CD4-positive, alpha-beta memory T cell (primary cell): Measurements from ENCODE around the gene ABTB2. TPM values are rescaled to one million over a fixed set of nuclear protein-coding genes. Genes with fewer than 3 reads are reported as not detected.
A peak's percentile ranks its signal among the peaks of the same experiment; 100 is the strongest.
"Not testable (repeated sequence)": the region's sequence is repeated elsewhere in the genome, so short reads cannot be mapped to it uniquely, and the experiment has no call there.

Source experiments
- CTCF ChIA-PET: fragments of 350-600 bp; sonication (Branson Sonifier 250); formaldehyde crosslinking; loops from one replicate; lab custom pipeline; 2021; ENCODE audit warnings: inconsistent platforms; ENCODE audit not compliant: partially characterized antibody; lab: Charles Lee
- POLR2A ChIA-PET: fragments of 350-600 bp; sonication (Branson Sonifier 250); formaldehyde crosslinking; loops from one replicate; lab custom pipeline; 2021; ENCODE audit not compliant: partially characterized antibody; lab: Charles Lee
- DNase-seq, 5 donors: peaks; one replicate each; pipeline versions ENCODE4 v3.0.0 to v3.0.0-alpha.2; 2020 to 2022; ENCODE audit warnings: mixed read lengths in 1 of 5
- H3K27ac ChIP-seq: one replicate; pipeline ENCODE4 v1.7.0; 2013; ENCODE audit warnings: low read depth, low read length
- H3K27me3 ChIP-seq: 2 replicates; pipeline ENCODE4 v1.7.0; 2013; ENCODE audit warnings: mild to moderate bottlenecking, low read length, moderate library complexity; ENCODE audit not compliant: insufficient read depth
- H3K36me3 ChIP-seq: 2 replicates; pipeline ENCODE4 v1.7.0; 2013; ENCODE audit warnings: mild to moderate bottlenecking, low read length, moderate library complexity; ENCODE audit not compliant: insufficient read depth
- H3K4me1 ChIP-seq: 2 replicates; pipeline ENCODE4 v1.7.0; 2013; ENCODE audit warnings: mild to moderate bottlenecking, low read length, moderate library complexity; ENCODE audit not compliant: insufficient read depth
- H3K4me3 ChIP-seq, 2 donors: one replicate each; pipeline ENCODE4 v1.7.0; 2013; ENCODE audit warnings: low read length in 2 of 2, mild to moderate bottlenecking in 1 of 2
- H3K9me3 ChIP-seq, 2 donors: one replicate each; pipeline ENCODE4 v1.7.0; 2013; ENCODE audit warnings: low read length in 2 of 2, control low read depth in 1 of 2; ENCODE audit not compliant: control insufficient read depth in 1 of 2
- H3K27ac Mint-ChIP-seq, 7 donors: one replicate each; pipeline ENCODE4 v1.8.0; 2020 to 2021; ENCODE audit warnings: mixed read lengths in 7 of 7, mild to moderate bottlenecking in 6 of 7, inconsistent platforms in 3 of 7, moderate library complexity in 3 of 7
- H3K27me3 Mint-ChIP-seq, 2 donors: one replicate each; pipeline ENCODE4 v1.8.0; 2020 to 2021; ENCODE audit warnings: mixed read lengths in 2 of 2
- H3K36me3 Mint-ChIP-seq, 2 donors: one replicate each; pipeline ENCODE4 v1.8.0; 2020 to 2021; ENCODE audit warnings: mixed read lengths in 2 of 2, inconsistent platforms in 1 of 2, mild to moderate bottlenecking in 1 of 2
- H3K4me1 Mint-ChIP-seq, 4 donors: one replicate each; pipeline ENCODE4 v1.8.0; 2020 to 2021; ENCODE audit warnings: mixed read lengths in 4 of 4, mild to moderate bottlenecking in 1 of 4
- H3K4me3 Mint-ChIP-seq, 8 donors: one replicate each; pipeline ENCODE4 v1.8.0; 2020 to 2021; ENCODE audit warnings: mixed read lengths in 8 of 8, mild to moderate bottlenecking in 7 of 8, moderate library complexity in 6 of 8, inconsistent platforms in 3 of 8
- H3K9me3 Mint-ChIP-seq, 8 donors: one replicate each; pipeline ENCODE4 v1.8.0; 2020 to 2021; ENCODE audit warnings: mixed read lengths in 8 of 8, mild to moderate bottlenecking in 5 of 8, inconsistent platforms in 3 of 8, moderate library complexity in 1 of 8
- intact Hi-C: fragments of 100-400 bp; cut with micrococcal nuclease; formaldehyde crosslinking; loops from one replicate; pipeline ENCODE4 v1.15.1; 2023
- polyA plus RNA-seq, 2 donors: library from polyadenylated mRNA; unstranded; fragments of 300-500 nt; fragmentation: Illumina TruSeq; gene quantifications; one replicate each; pipeline ENCODE4 v1.2.3, GENCODE V29; 2021
- total RNA-seq, 2 experiments: library from RNA; stranded (reverse); gene quantifications; one replicate each; pipeline ENCODE4 v1.2.3, GENCODE V29; 2021

Gene ABTB2
- total and polyA plus RNA-seq, 4 experiments from 2014 or later = 0.35 to 0.39 TPM; not detected in 2

DNA sequence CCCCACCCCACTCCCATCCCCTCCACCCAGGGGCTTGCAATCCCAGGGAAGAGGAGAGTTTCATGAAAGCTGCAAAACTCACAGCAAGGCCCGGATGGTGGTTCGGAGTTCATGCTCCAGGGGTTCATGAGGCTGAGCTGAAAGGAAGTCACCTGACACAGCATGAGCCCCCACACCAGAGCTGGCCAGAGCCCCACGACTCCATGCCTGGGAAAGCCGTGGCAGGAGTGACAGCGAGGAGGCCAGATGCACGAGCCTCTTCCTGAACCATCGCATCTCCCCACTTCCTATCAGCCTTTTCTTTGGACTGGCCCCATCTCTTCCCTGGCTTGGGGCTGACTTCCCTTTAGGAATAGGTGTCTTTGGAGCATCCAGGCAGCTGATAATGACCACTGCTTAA lies 105.8 kb downstream of the ABTB2 start:
- CTCF ChIA-PET = interaction anchor here (2.5 kb wide), 1 partner anchor 17 kb away, joined by 8 read pairs; no protein-coding TSS in a partner anchor

GRCh38 chr11:34251589-34251980 lies 106.2 kb downstream of the ABTB2 start:
- Mint-ChIP-seq H3K27me3 (peaks cover 0 to 3% of the 10 kb centered on the region in 2 donors), H3K4me3 (peak overlapping the region in 7 of 8 donors; percentile 26 to 81 (median 57)), H3K9me3 (no peaks in the 10 kb centered on the region), H3K4me1 (peaks cover 38 to 61% (median 48%) of the 10 kb centered on the region in 4 donors), H3K27ac (peak overlapping the region in 4 of 7 donors; percentile 23 to 87 (median 53)), H3K36me3 (no peaks in the 10 kb centered on the region)
- intact Hi-C loops = loop anchor here (1.0 to 2.0 kb wide), 2 partner anchors 17 to 107 kb away; partner anchors contain the start of gene ABTB2
- Histone ChIP-seq H3K9me3 (no peaks in the 10 kb centered on the region), H3K4me3 (peak overlapping the region in 1 of 2 donors; percentile 7), H3K4me1 (peaks cover 49% of the 10 kb centered on the region), H3K36me3 (no peaks in the 10 kb centered on the region), H3K27ac (no peak overlapping the region), H3K27me3 (no peaks in the 10 kb centered on the region)
- POLR2A ChIA-PET = interaction anchor here (0.8 to 1.7 kb wide), 5 partner anchors 8 to 201 kb away, joined by 3 to 7 read pairs (median 4); partner anchors contain the start of genes ABTB2 and CAPRIN1
- no peak for DNase-seq
- CTCF ChIA-PET = interaction anchor here (2.5 kb wide), 1 partner anchor 17 kb away, joined by 8 read pairs; no protein-coding TSS in a partner anchor

More for the DNA sequence above, 105.8 kb downstream of the ABTB2 start:
- H3K9me3 ChIP-seq = no peaks in the 10 kb centered on the region
- Mint-ChIP-seq H3K4me3 (peak overlapping the region in 1 of 8 donors; percentile 55), H3K27me3 (peaks cover 0 to 3% of the 10 kb centered on the region in 2 donors), H3K9me3 (no peaks in the 10 kb centered on the region), H3K27ac (no peak overlapping the region), H3K4me1 (peaks cover 38 to 61% (median 47%) of the 10 kb centered on the region in 4 donors), H3K36me3 (no peaks in the 10 kb centered on the region)
- intact Hi-C loops = no loop called here
- H3K36me3 ChIP-seq = no peaks in the 10 kb centered on the region
- no peak overlapping the region for H3K4me3 ChIP-seq
- H3K4me1 ChIP-seq = peaks cover 48% of the 10 kb centered on the region
- H3K27ac ChIP-seq = no peak overlapping the region
- DNase-seq = no peak
- POLR2A ChIA-PET = interaction anchor here (1.7 kb wide), 2 partner anchors 18 to 105 kb away, joined by 6 to 7 read pairs; partner anchors contain the start of gene ABTB2
- H3K27me3 ChIP-seq = no peaks in the 10 kb centered on the region

DNA sequence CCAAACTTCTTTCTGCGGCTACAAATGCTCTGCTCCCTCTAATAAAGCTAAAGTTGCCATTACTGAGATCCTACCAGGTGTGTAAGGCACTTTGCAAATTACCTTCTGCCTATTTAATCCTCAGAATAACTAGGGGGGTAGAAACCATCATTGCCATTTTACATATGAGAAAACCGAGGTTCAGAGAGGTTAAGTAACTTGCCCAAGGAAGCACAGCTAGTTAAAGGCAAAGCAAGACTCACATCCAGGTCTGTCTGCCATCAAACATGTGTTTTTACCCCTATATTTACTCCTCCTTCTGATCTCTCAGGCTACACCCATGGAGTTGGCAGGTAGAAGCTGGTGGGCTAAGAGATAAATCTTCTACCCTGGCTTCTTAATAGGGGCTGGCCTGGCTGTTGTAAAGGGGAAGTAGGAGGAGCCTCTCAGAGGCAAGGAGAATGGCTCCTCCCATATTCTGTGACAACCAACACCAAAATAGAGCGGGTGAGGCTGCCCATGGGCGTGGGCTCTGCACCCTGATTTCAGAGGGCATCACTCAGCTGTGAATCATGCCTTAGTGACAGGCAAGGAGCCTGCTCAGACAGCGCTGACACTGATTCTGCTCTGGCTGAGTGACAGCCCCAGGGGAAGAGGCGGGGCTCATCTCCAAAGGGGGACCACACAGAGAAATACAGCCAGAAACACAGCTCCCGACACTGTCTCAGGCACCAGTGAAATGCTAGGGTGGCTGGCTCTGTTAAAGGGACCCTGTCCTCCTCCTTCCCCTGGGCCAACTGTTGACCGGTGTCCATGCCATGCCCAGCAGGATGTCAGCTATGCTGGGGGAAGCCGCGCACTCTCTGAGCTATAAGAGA lies 106.8 kb downstream of the ABTB2 start:
- intact Hi-C loops = loop anchor here (1.0 to 2.0 kb wide), 2 partner anchors 17 to 108 kb away; partner anchors contain the start of gene ABTB2
- Histone ChIP-seq H3K4me3 (peak overlapping the region in 1 of 2 donors; percentile 7), H3K27ac (no peak overlapping the region), H3K36me3 (no peaks in the 10 kb centered on the region), H3K9me3 (no peaks in the 10 kb centered on the region), H3K27me3 (no peaks in the 10 kb centered on the region), H3K4me1 (peaks cover 49% of the 10 kb centered on the region)
- ChIA-PET CTCF (interaction anchor here (0.9 to 4.3 kb wide), 4 partner anchors 10 to 254 kb away, joined by 3 to 25 read pairs (median 6); no protein-coding TSS in a partner anchor), POLR2A (interaction anchor here (0.8 to 1.7 kb wide), 5 partner anchors 9 to 200 kb away, joined by 3 to 7 read pairs (median 4); partner anchors contain the start of genes ABTB2 and CAPRIN1)
- H3K4me1 Mint-ChIP-seq = peaks cover 38 to 61% (median 48%) of the 10 kb centered on the region in 4 donors
- H3K36me3 Mint-ChIP-seq = no peaks in the 10 kb centered on the region
- DNase-seq = peak; percentile 45 to 87 (median 72)
- peaks cover 0 to 3% of the 10 kb centered on the region in 2 donors for H3K27me3 Mint-ChIP-seq
- H3K9me3 Mint-ChIP-seq = no peaks in the 10 kb centered on the region
- H3K27ac Mint-ChIP-seq = peak overlapping the region in 4 of 7 donors; percentile 23 to 87 (median 53)
- H3K4me3 Mint-ChIP-seq = peak overlapping the region in 7 of 8 donors; percentile 26 to 81 (median 57)

GRCh38 chr11:34250211-34250610 lies 107.6 kb downstream of the ABTB2 start:
- Histone ChIP-seq H3K4me1 (peaks cover 49% of the 10 kb centered on the region), H3K27ac (no peak overlapping the region), H3K4me3 (no peak overlapping the region), H3K36me3 (no peaks in the 10 kb centered on the region), H3K27me3 (no peaks in the 10 kb centered on the region), H3K9me3 (no peaks in the 10 kb centered on the region)
- no peaks in the 10 kb centered on the region for H3K9me3 Mint-ChIP-seq
- peak overlapping the region in 4 of 8 donors; percentile 18 to 81 (median 42) for H3K4me3 Mint-ChIP-seq
- H3K27me3 Mint-ChIP-seq = peaks cover 0 to 3% of the 10 kb centered on the region in 2 donors
- peaks cover 38 to 65% (median 51%) of the 10 kb centered on the region in 4 donors for H3K4me1 Mint-ChIP-seq
- peak overlapping the region in 5 of 7 donors; percentile 7 to 43 (median 28) for H3K27ac Mint-ChIP-seq
- ChIA-PET POLR2A (interaction anchor here (1.1 to 3.3 kb wide), 4 partner anchors 16 to 145 kb away, joined by 3 to 12 read pairs (median 6); partner anchors contain the start of gene ABTB2), CTCF (interaction anchor here (0.9 to 4.3 kb wide), 6 partner anchors 10 to 253 kb away, joined by 3 to 25 read pairs (median 4); no protein-coding TSS in a partner anchor)
- no peaks in the 10 kb centered on the region for H3K36me3 Mint-ChIP-seq
- DNase-seq = no peak
- intact Hi-C loops = loop anchor here (2.0 kb wide), 1 partner anchor 109 kb away; the partner anchor contains the start of gene ABTB2

- no peaks in the 10 kb centered on the region for H3K9me3 Mint-ChIP-seq
- H3K36me3 Mint-ChIP-seq = no peaks in the 10 kb centered on the region
- H3K27ac Mint-ChIP-seq = peak overlapping the region in 5 of 7 donors; percentile 8 to 84 (median 43)
- ChIA-PET CTCF (interaction anchor here (1.0 to 4.3 kb wide), 4 partner anchors 9 to 79 kb away, joined by 3 to 25 read pairs (median 5); no protein-coding TSS in a partner anchor), POLR2A (interaction anchor here (1.1 to 3.3 kb wide), 2 partner anchors 108 to 144 kb away, joined by 3 to 12 read pairs; partner anchors contain the start of gene ABTB2)
- Histone ChIP-seq H3K27me3 (no peaks in the 10 kb centered on the region), H3K4me3 (no peak overlapping the region), H3K27ac (no peak overlapping the region), H3K9me3 (no peaks in the 10 kb centered on the region), H3K36me3 (no peaks in the 10 kb centered on the region), H3K4me1 (peaks cover 49% of the 10 kb centered on the region)
- H3K4me3 Mint-ChIP-seq = peak overlapping the region in 4 of 8 donors; percentile 71 to 81 (median 80)
- peaks cover 0 to 3% of the 10 kb centered on the region in 2 donors for H3K27me3 Mint-ChIP-seq
- intact Hi-C loops = loop anchor here (2.0 to 5.0 kb wide), 2 partner anchors 75 to 512 kb away; partner anchors contain the start of gene CD59
- H3K4me1 Mint-ChIP-seq = peaks cover 38 to 71% (median 55%) of the 10 kb centered on the region in 4 donors
- DNase-seq = no peak
These were observed 108.4 kb downstream of the ABTB2 start for GRCh38 chr11:34249439-34249838.

- not testable (repeated sequence) for H3K36me3 ChIP-seq, H3K4me3 Mint-ChIP-seq, DNase-seq, H3K9me3 ChIP-seq, H3K27me3 Mint-ChIP-seq, H3K27ac ChIP-seq, H3K36me3 Mint-ChIP-seq, H3K9me3 Mint-ChIP-seq, H3K27me3 ChIP-seq, H3K27ac Mint-ChIP-seq, H3K4me3 ChIP-seq
- peaks cover 36 to 64% (median 47%) of the 10 kb centered on the region in 4 donors for H3K4me1 Mint-ChIP-seq
- H3K4me1 ChIP-seq = peaks cover 44% of the 10 kb centered on the region
- intact Hi-C loops = loop anchor here (5.0 kb wide), 1 partner anchor 509 kb away; the partner anchor contains the start of gene CD59
- ChIA-PET POLR2A (interaction anchor here (1.6 kb wide), 1 partner anchor 12 kb away, joined by 6 read pairs; no protein-coding TSS in a partner anchor), CTCF (interaction anchor here (1.9 kb wide), 1 partner anchor 111 kb away, joined by 6 read pairs; the partner anchor contains the start of gene ABTB2)
These were observed 111.3 kb downstream of the ABTB2 start for GRCh38 chr11:34246511-34246910.
